AG10803 (cell line): Measurements from ENCODE around the gene PACC1.
A peak's percentile ranks its signal among the peaks of the same experiment; 100 is the strongest.

Source experiments
- DNase-seq: peaks from one replicate; pipeline ENCODE4 v3.0.0; 2010; ENCODE audit warnings: low read depth
- H3K4me3 ChIP-seq: 2 replicates; pipeline ENCODE4 v1.5.1; 2011; ENCODE audit warnings: mild to moderate bottlenecking, low read length, control low read depth
- CTCF ChIP-seq: conservative IDR thresholded peaks from 2 replicates; pipeline ENCODE4 v1.5.1; 2011; ENCODE audit warnings: mild to moderate bottlenecking, low read length, control low read depth, inconsistent platforms

PACC1 gene

GRCh38 chr1:212414328-212415106 is at the start of gene PACC1:
Gene PACC1, minus strand, starts transcription at chr1:212414886. Its CDS starts 129 bp downstream, at chr1:212414757.
- H3K4me3 ChIP-seq: peak within 1 kb of the TSS; percentile 88
- no peak; the same call in 1 of the 2 replicates for TF ChIP-seq CTCF
- DNase-seq: peak; percentile 70

- no peak overlapping the region for H3K4me3 ChIP-seq
- DNase-seq: no peak
- TF ChIP-seq CTCF: no peak
Measured at GRCh38 chr1:212463565-212464285, 49.0 kb upstream of the PACC1 start.

GRCh38 chr1:212461916-212462660 is 47.4 kb upstream of the PACC1 start:
- no peak for DNase-seq
- no peak for TF ChIP-seq CTCF

GRCh38 chr1:212460376-212460775 is 45.7 kb upstream of the PACC1 start:
- TF ChIP-seq CTCF: no peak
- no peak for DNase-seq
- no peak overlapping the region for H3K4me3 ChIP-seq

More at GRCh38 chr1:212461916-212462660, 47.4 kb upstream of the PACC1 start:
- H3K4me3 ChIP-seq: no peak overlapping the region

- no peak for TF ChIP-seq CTCF
- no peak for DNase-seq
Measured at GRCh38 chr1:212459656-212460055, 45.0 kb upstream of the PACC1 start.

GRCh38 chr1:212458817-212459216 is 44.1 kb upstream of the PACC1 start:
- DNase-seq: no peak
- no peak for TF ChIP-seq CTCF
- no peak overlapping the region for H3K4me3 ChIP-seq

More at GRCh38 chr1:212459656-212460055, 45.0 kb upstream of the PACC1 start:
- no peak overlapping the region for H3K4me3 ChIP-seq
